GM20431 (cell line): ENCODE data around the gene RETREG2.

Source experiments
- in situ Hi-C: fragments of 300-500 bp; cut with MseI, MboI; formaldehyde crosslinking; loops from one replicate; pipeline ENCODE4 v1.15.0; 2020; ENCODE audit warnings: low sequenced_read_pairs; ENCODE audit not compliant: unreplicated experiment

The RETREG2 gene

GRCh38 chr2:219229305-219230058 is 51.4 kb downstream of the RETREG2 start, which contains the start of the genes ANKZF1 and ATG9A:
Gene ANKZF1 (plus strand): TSS chr2:219229806. CDS start chr2:219230258, 452 bp downstream.
Gene ATG9A (minus strand): TSS chr2:219229636. CDS start chr2:219228024, 1,612 bp downstream.
- in situ Hi-C loops, result no loop called here

DNA sequence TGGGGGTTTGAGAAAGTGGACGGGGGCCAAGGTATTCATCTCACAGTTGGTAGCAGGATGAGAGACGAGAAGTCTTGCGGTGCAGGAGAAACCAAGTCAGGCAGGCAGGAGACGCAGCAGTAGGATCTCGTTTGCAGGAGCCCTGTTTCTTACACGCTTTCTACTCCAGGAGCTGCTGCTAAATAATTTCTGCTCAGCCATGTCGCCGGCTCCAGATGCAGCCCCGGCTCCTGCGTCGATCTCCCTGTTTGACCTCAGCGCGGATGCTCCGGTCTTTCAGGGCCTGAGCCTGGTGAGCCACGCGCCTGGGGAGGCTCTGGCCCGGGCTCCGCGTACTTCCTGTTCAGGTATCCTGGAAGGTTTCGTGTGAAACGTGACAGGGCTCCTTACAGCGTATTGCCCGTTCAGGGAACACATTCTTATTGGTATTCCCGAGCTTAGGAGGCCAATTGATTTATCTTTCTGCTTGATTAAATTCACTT is 52.0 kb downstream of the RETREG2 start:
- in situ Hi-C loops, result no loop called here

GRCh38 chr2:219234331-219234730 is 56.3 kb downstream of the RETREG2 start:
- in situ Hi-C loops, result no loop called here
